22Rv1 (cell line): ENCODE results near the gene ASAP2.

Experiments
- ZFX ChIP-seq: fragments of 450-650 bp; IDR thresholded peaks from 2 replicates; pipeline ENCODE4 v1.6.1; 2017; ENCODE audit warnings: antibody characterized with exemption, borderline replicate concordance
- TF ChIP-seq, protein P1 (sequence below): fragments of 450-650 bp; IDR thresholded peaks from 2 replicates; pipeline ENCODE4 v1.5.1; 2017; ENCODE audit warnings: mild to moderate bottlenecking

DNA sequence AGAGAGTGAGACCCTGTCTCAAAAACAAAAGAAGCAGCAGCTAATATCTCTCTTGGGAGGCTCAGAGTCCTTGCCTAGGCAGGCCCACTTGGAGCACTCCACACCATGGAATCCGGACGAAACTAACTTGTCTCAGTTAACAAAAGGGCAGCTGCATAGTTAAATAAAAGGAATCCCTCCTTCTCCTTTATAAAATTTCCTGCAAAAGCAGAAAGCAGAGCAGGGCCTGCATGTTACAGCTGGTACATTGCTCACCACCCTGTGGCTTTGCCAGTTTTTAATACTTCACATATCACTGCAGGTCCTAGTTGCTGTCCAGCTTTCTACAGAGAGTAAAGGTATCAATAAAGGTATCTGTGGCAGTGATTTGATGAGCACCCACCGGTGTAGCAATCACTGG, 93.6 kb downstream of the ASAP2 start:
- TF ChIP-seq, protein P1, sequence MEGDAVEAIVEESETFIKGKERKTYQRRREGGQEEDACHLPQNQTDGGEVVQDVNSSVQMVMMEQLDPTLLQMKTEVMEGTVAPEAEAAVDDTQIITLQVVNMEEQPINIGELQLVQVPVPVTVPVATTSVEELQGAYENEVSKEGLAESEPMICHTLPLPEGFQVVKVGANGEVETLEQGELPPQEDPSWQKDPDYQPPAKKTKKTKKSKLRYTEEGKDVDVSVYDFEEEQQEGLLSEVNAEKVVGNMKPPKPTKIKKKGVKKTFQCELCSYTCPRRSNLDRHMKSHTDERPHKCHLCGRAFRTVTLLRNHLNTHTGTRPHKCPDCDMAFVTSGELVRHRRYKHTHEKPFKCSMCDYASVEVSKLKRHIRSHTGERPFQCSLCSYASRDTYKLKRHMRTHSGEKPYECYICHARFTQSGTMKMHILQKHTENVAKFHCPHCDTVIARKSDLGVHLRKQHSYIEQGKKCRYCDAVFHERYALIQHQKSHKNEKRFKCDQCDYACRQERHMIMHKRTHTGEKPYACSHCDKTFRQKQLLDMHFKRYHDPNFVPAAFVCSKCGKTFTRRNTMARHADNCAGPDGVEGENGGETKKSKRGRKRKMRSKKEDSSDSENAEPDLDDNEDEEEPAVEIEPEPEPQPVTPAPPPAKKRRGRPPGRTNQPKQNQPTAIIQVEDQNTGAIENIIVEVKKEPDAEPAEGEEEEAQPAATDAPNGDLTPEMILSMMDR = no peak
- TF ChIP-seq ZFX = no peak
